ENCODE measurements around the gene FREY1. TPM values are rescaled to one million over a fixed set of nuclear protein-coding genes. Genes with fewer than 3 reads are reported as not detected.
A peak's percentile ranks its signal among the peaks of the same experiment; 100 is the strongest.

FREY1 gene
- total RNA-seq, 2 experiments from 2014 or later = 5.7 to 6.0 TPM

DNA sequence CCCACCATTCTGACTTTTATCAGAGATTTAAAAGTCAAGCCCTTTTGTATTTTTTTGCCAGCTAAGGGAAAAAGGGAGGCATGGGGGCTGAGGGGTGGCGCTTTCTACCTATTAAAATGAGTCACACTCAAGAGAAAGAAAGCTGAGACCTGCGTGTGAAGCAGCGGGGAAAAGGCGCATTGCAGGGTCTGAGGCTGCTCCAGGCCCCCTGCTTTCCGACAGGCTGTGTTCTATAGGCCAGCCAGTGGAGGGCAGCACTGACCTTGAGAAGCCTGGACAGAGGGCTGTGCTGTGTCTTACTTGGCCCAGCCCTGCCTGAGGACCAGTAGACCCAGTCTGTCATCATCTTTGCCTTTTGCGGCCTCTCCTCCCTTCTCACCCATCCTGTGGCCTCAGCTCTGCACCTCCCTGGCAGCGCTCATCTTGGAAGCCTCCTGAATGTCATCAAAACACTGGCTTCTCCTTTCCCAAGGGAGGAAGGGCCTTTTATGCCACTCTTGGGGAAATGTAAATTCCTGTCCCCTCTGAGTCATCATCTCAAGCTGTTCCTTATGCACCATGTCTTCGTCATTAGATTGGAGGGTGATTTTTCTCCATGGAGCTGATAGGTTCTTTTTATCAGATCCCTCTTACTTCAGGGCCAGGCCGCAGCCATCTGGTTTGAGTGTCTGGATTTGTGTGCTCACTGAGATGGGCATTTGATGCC, 34.3 kb downstream of the FREY1 start:
- Histone ChIP-seq H3K27me3 (ENCODE audit: control insufficient read depth in 1 of 2, insufficient read depth in 2 of 2, low read length in 2 of 2) (no peaks in the 10 kb centered on the region), H3K9me3 (ENCODE audit: control insufficient read depth in 1 of 2, insufficient read depth in 1 of 2, low read length in 2 of 2) (no peaks in the 10 kb centered on the region), H3K4me3 (ENCODE audit: low read length) (no peak overlapping the region), H3K4me1 (ENCODE audit: insufficient read depth, low read length) (no peaks in the 10 kb centered on the region), H3K27ac (ENCODE audit: low read depth in 1 of 2, low read length in 2 of 2) (no peak overlapping the region), H3K36me3 (ENCODE audit: insufficient read depth, low read length) (peaks cover 90% of the 10 kb centered on the region)
- Mint-ChIP-seq H3K9me3 (no peaks in the 10 kb centered on the region), H3K4me3 (no peak overlapping the region), H3K4me1 (ENCODE audit: low read depth) (no peaks in the 10 kb centered on the region), H3K36me3 (ENCODE audit: low read depth) (peaks cover 97% of the 10 kb centered on the region), H3K27me3 (no peaks in the 10 kb centered on the region), H3K27ac (no peak overlapping the region)
- ChIA-PET CTCF (no interaction called here), POLR2A (interaction anchor here (0.8 to 1.5 kb wide), 2 partner anchors 26 to 134 kb away, joined by 3 to 4 read pairs; no protein-coding TSS in a partner anchor)
- ATAC-seq (ENCODE audit: poor library complexity) (peak; percentile 72), DNase-seq (peak in 7 of 14 experiments; percentile 6 to 63 (median 19))
- intact Hi-C loops (cut with DNase I, micrococcal nuclease) = loop anchor here (10.0 kb wide), 1 partner anchor 132 kb away; no protein-coding TSS in a partner anchor
- TF ChIP-seq, protein P1, sequence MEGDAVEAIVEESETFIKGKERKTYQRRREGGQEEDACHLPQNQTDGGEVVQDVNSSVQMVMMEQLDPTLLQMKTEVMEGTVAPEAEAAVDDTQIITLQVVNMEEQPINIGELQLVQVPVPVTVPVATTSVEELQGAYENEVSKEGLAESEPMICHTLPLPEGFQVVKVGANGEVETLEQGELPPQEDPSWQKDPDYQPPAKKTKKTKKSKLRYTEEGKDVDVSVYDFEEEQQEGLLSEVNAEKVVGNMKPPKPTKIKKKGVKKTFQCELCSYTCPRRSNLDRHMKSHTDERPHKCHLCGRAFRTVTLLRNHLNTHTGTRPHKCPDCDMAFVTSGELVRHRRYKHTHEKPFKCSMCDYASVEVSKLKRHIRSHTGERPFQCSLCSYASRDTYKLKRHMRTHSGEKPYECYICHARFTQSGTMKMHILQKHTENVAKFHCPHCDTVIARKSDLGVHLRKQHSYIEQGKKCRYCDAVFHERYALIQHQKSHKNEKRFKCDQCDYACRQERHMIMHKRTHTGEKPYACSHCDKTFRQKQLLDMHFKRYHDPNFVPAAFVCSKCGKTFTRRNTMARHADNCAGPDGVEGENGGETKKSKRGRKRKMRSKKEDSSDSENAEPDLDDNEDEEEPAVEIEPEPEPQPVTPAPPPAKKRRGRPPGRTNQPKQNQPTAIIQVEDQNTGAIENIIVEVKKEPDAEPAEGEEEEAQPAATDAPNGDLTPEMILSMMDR (IDR thresholded peaks at IDR 0.05) = peak; percentile 25

DNA sequence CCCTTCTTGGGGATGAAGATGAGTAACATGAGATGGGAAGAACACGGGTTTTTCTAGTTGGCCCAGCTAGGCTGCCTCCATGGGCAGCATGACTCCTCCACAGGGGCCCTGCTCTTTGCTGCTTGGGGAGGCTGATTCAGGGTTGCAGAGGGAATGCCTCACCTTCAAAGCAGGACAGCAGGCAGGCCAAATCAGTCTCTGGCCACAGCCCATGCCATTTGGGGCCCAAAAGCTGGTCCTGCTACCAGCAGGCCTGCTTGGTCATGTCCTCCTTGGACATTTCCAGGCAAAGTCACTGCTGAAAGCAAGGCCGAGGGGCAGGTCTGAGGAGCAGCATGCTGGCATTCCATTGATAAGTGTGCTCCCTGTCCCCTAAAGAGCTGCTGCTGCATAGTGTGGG, 35.4 kb downstream of the FREY1 start:
- H3K4me3 Mint-ChIP-seq = no peak overlapping the region
- Histone ChIP-seq H3K4me3 (ENCODE audit: low read length) (no peak overlapping the region), H3K4me1 (ENCODE audit: insufficient read depth, low read length) (no peaks in the 10 kb centered on the region), H3K36me3 (ENCODE audit: insufficient read depth, low read length) (peaks cover 88% of the 10 kb centered on the region), H3K27ac (ENCODE audit: low read depth in 1 of 2, low read length in 2 of 2) (no peak overlapping the region), H3K27me3 (ENCODE audit: control insufficient read depth in 1 of 2, insufficient read depth in 2 of 2, low read length in 2 of 2) (no peaks in the 10 kb centered on the region), H3K9me3 (ENCODE audit: control insufficient read depth in 1 of 2, insufficient read depth in 1 of 2, low read length in 2 of 2) (no peaks in the 10 kb centered on the region)
- intact Hi-C loops (cut with DNase I, micrococcal nuclease) = loop anchor here (10.0 kb wide), 1 partner anchor 133 kb away; no protein-coding TSS in a partner anchor
- TF ChIP-seq, protein P1 (IDR thresholded peaks at IDR 0.05) = no peak
- ATAC-seq (ENCODE audit: poor library complexity) (no peak), DNase-seq (no peak)
- H3K27ac Mint-ChIP-seq = no peak overlapping the region
- ChIA-PET CTCF (no interaction called here), POLR2A (interaction anchor here (0.8 to 1.5 kb wide), 2 partner anchors 25 to 135 kb away, joined by 3 to 4 read pairs; no protein-coding TSS in a partner anchor)
- peaks cover 97% of the 10 kb centered on the region for H3K36me3 Mint-ChIP-seq (ENCODE audit: low read depth)
- H3K4me1 Mint-ChIP-seq (ENCODE audit: low read depth) = no peaks in the 10 kb centered on the region
- H3K27me3 Mint-ChIP-seq = no peaks in the 10 kb centered on the region
- no peaks in the 10 kb centered on the region for H3K9me3 Mint-ChIP-seq

DNA sequence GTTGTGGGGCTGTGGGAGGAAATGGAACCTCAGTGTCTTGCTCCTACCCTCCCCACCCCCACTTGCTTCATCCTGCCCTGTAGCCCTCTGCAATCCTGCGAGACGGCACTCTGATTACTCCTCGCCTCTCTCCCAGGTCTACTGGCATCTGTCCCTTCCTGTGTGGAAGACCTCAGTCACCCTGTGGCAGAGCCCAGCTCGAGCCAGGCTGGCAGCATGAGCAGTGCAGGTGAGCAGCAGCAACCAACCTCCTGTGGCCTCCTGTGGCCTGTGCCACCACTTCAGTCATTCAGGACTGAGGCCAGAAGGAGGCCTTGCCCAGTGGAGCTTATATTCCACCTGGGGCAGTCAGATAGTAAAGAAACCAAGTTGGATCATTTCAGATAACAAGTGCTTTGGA, 36.4 kb downstream of the FREY1 start:
- Mint-ChIP-seq H3K36me3 (ENCODE audit: low read depth) (peaks cover 97% of the 10 kb centered on the region), H3K9me3 (no peaks in the 10 kb centered on the region), H3K27me3 (no peaks in the 10 kb centered on the region), H3K27ac (no peak overlapping the region), H3K4me3 (no peak overlapping the region), H3K4me1 (ENCODE audit: low read depth) (no peaks in the 10 kb centered on the region)
- CTCF ChIA-PET = no interaction called here
- POLR2A ChIA-PET = no interaction called here
- no peaks in the 10 kb centered on the region for H3K27me3 ChIP-seq (ENCODE audit: control insufficient read depth in 1 of 2, insufficient read depth in 2 of 2, low read length in 2 of 2)
- no peak overlapping the region for H3K27ac ChIP-seq (ENCODE audit: low read depth in 1 of 2, low read length in 2 of 2)
- no peak for ATAC-seq (ENCODE audit: poor library complexity)
- DNase-seq = no peak
- intact Hi-C loops (cut with DNase I, micrococcal nuclease) = loop anchor here (10.0 kb wide), 1 partner anchor 134 kb away; no protein-coding TSS in a partner anchor
- H3K4me3 ChIP-seq (ENCODE audit: low read length) = no peak overlapping the region
- peaks cover 92% of the 10 kb centered on the region for H3K36me3 ChIP-seq (ENCODE audit: insufficient read depth, low read length)
- H3K4me1 ChIP-seq (ENCODE audit: insufficient read depth, low read length) = no peaks in the 10 kb centered on the region
- no peaks in the 10 kb centered on the region for H3K9me3 ChIP-seq (ENCODE audit: control insufficient read depth in 1 of 2, insufficient read depth in 1 of 2, low read length in 2 of 2)
- TF ChIP-seq, protein P1 (IDR thresholded peaks at IDR 0.05) = no peak

Data from CD4-positive, alpha-beta T cell (primary cell).